DMS114 treated with DMSO at 0.1 percent for 48 hours (cell line): ENCODE data around the gene TMC5.
"Not testable (repeated sequence)": the region's sequence is repeated elsewhere in the genome, so short reads cannot be mapped to it uniquely, and the experiment has no call there.

ENCODE experiments used
- DNase-seq: peaks from one replicate; lab custom pipeline; 2025; ENCODE audit not compliant: unreplicated experiment; lab: John Stamatoyannopoulos, UW

The TMC5 gene

GRCh38 chr16:19406891-19407491 lies 10.7 kb upstream of the TMC5 start:
- DNase-seq = no peak

- no peak for DNase-seq
These were observed 7.1 kb upstream of the TMC5 start for GRCh38 chr16:19410435-19411171.

GRCh38 chr16:19411298-19411697 lies 6.4 kb upstream of the TMC5 start:
- no peak for DNase-seq

- DNase-seq = not testable (repeated sequence)
These were observed 5.6 kb upstream of the TMC5 start for GRCh38 chr16:19412055-19412454.

- DNase-seq = no peak
These were observed 2.2 kb upstream of the TMC5 start for GRCh38 chr16:19415461-19415860.

GRCh38 chr16:19415918-19416317 lies 1.8 kb upstream of the TMC5 start:
- no peak for DNase-seq

- DNase-seq = no peak
These were observed 517 bp downstream of the TMC5 start for GRCh38 chr16:19418200-19418599.

- DNase-seq = no peak
These were observed 2.0 kb downstream of the TMC5 start for GRCh38 chr16:19419698-19420075.

GRCh38 chr16:19424478-19424877 lies 6.8 kb downstream of the TMC5 start:
- DNase-seq = no peak

GRCh38 chr16:19430345-19430744 lies 12.7 kb downstream of the TMC5 start:
- DNase-seq = no peak

- DNase-seq = no peak
These were observed 14.1 kb downstream of the TMC5 start for GRCh38 chr16:19431636-19432340.

- no peak for DNase-seq
These were observed 14.7 kb downstream of the TMC5 start for GRCh38 chr16:19432429-19432828.

GRCh38 chr16:19434584-19434983 lies 16.9 kb downstream of the TMC5 start:
- DNase-seq = no peak

- DNase-seq = no peak
These were observed 18.9 kb downstream of the TMC5 start for GRCh38 chr16:19436540-19436939.

GRCh38 chr16:19437280-19437679 lies 19.6 kb downstream of the TMC5 start:
- DNase-seq = no peak

GRCh38 chr16:19438739-19439138 lies 21.1 kb downstream of the TMC5 start:
- no peak for DNase-seq

- DNase-seq = no peak
These were observed 21.8 kb downstream of the TMC5 start for GRCh38 chr16:19439483-19439882.

GRCh38 chr16:19443659-19444058 lies 26.0 kb downstream of the TMC5 start:
- DNase-seq = no peak

- no peak for DNase-seq
These were observed 28.7 kb downstream of the TMC5 start for GRCh38 chr16:19446300-19446846.

- no peak for DNase-seq
These were observed 29.2 kb downstream of the TMC5 start for GRCh38 chr16:19446886-19447285.

- DNase-seq = no peak
These were observed 32.5 kb downstream of the TMC5 start for GRCh38 chr16:19450186-19450585.
